ENCODE measurements around the gene SORCS1. TPM values are rescaled to one million over a fixed set of nuclear protein-coding genes. Genes with fewer than 3 reads are reported as not detected.

The SORCS1 gene
- total and polyA plus RNA-seq, 2 of the 13 experiments (the other 11 are each of a cell fraction or from before 2014, with no cell fraction given) = not detected

DNA sequence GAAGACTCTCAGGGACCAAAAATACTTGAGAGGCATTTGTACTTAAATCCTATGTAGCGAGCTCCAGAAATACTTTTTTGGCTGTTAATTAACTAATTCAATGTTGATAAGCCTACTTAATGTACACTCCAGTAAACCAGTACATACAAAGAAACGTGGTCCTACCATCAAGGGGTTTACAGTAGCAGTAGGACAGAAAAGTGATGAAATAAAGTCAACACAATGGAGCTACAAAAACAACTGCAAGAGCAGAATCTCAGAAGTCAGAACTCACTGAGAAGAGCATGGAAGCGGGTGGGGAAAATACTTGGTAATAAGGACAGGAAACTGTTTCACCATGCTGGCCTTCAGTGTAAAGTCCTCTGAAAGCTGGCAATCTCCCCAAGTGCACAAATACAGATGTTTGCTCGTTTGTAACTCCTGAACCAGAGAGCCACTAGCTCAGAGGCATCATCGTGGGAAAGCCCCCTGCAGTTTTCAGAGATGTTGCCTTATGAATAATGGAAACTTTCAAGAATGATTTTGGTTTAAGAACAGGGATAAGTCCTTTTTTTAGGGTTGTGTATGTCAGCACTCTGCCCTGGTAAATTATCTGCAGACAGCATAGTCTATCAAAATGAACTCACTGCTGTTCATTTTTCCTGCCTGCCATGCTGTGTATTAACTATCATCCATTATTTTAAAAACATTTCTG is 233.2 kb downstream of the SORCS1 start:
- FAIRE-seq (peak; percentile 65), DNase-seq (ENCODE audit: low spot score) (peak; percentile 48), ATAC-seq (peak; percentile 98)
- Histone ChIP-seq H3K9ac (ENCODE audit: insufficient read depth, low read depth, low read length) (no peak overlapping the region), H3K27me3 (ENCODE audit: control insufficient read depth in 1 of 2, insufficient read depth in 2 of 2, low read length in 2 of 2) (no peaks in the 10 kb centered on the region), H2AFZ (ENCODE audit: low read length) (no peak overlapping the region), H3K27ac (ENCODE audit: extremely low read length, insufficient read depth, low read length) (peak overlapping the region; percentile 58), H3K4me2 (ENCODE audit: low read depth, low read length) (no peak overlapping the region), H3K9me3 (ENCODE audit: low read length) (peaks cover 28% of the 10 kb centered on the region), H3K36me3 (replicated peaks in 1 of 2; ENCODE audit: control insufficient read depth in 1 of 2, insufficient read depth in 2 of 2, low read length in 2 of 2) (no peaks in the 10 kb centered on the region), H3K79me2 (ENCODE audit: insufficient read depth, low read length) (no peaks in the 10 kb centered on the region), H3K4me1 (ENCODE audit: insufficient read depth, low read length) (peaks cover 14% of the 10 kb centered on the region), H4K20me1 (ENCODE audit: insufficient read depth, low read length) (no peaks in the 10 kb centered on the region), H3K4me3 (replicated peaks in 1 of 3; ENCODE audit: insufficient read depth in 1 of 3, low read depth in 2 of 3, low read length in 3 of 3) (no peak overlapping the region)
- ChIA-PET CTCF (ENCODE audit: low intra/inter-chr PET ratio, low total read pairs) (no interaction called here), POLR2A (no interaction called here)
- no TSS peak for BruUV-seq (replicated peaks)
- in situ Hi-C loops (cut with HindIII; ENCODE audit: extremely low pct_ligation_motif_present, low pct_unique_long_range_greater_than_20kb) = no loop called here
- WGBS (ENCODE audit: low lambda C conversion rate) = 1% methylated on average over 5 of the region's 5 CpGs
- intact Hi-C loops (cut with micrococcal nuclease; ENCODE audit: unreplicated experiment) = no loop called here
- TF ChIP-seq JUN (CRISPR knock-in tag; IDR thresholded peaks at IDR 0.05) = no peak
- TF ChIP-seq ZNF264 (CRISPR knock-in tag; IDR thresholded peaks at IDR 0.05) = no peak
- TF ChIP-seq ZNF33A (CRISPR knock-in tag; IDR thresholded peaks at IDR 0.05; ENCODE audit: borderline replicate concordance) = no peak
- TF ChIP-seq CHCHD3 (CRISPR knock-in tag; IDR thresholded peaks at IDR 0.05) = no peak
- TF ChIP-seq RELA (CRISPR knock-in tag; IDR thresholded peaks at IDR 0.05) = no peak
- no peak for TF ChIP-seq HNRNPL (IDR thresholded peaks at IDR 0.05; ENCODE audit: low read depth, low read length)
- no peak for TF ChIP-seq ZNF609 (CRISPR knock-in tag; IDR thresholded peaks at IDR 0.05; ENCODE audit: borderline replicate concordance)
- no peak for TF ChIP-seq ZNF850 (CRISPR knock-in tag; conservative IDR thresholded peaks at IDR 0.05)
- TF ChIP-seq, protein P1, sequence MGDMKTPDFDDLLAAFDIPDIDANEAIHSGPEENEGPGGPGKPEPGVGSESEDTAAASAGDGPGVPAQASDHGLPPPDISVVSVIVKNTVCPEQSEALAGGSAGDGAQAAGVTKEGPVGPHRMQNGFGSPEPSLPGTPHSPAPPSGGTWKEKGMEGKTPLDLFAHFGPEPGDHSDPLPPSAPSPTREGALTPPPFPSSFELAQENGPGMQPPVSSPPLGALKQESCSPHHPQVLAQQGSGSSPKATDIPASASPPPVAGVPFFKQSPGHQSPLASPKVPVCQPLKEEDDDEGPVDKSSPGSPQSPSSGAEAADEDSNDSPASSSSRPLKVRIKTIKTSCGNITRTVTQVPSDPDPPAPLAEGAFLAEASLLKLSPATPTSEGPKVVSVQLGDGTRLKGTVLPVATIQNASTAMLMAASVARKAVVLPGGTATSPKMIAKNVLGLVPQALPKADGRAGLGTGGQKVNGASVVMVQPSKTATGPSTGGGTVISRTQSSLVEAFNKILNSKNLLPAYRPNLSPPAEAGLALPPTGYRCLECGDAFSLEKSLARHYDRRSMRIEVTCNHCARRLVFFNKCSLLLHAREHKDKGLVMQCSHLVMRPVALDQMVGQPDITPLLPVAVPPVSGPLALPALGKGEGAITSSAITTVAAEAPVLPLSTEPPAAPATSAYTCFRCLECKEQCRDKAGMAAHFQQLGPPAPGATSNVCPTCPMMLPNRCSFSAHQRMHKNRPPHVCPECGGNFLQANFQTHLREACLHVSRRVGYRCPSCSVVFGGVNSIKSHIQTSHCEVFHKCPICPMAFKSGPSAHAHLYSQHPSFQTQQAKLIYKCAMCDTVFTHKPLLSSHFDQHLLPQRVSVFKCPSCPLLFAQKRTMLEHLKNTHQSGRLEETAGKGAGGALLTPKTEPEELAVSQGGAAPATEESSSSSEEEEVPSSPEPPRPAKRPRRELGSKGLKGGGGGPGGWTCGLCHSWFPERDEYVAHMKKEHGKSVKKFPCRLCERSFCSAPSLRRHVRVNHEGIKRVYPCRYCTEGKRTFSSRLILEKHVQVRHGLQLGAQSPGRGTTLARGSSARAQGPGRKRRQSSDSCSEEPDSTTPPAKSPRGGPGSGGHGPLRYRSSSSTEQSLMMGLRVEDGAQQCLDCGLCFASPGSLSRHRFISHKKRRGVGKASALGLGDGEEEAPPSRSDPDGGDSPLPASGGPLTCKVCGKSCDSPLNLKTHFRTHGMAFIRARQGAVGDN (CRISPR knock-in tag; IDR thresholded peaks at IDR 0.05) = no peak
- no peak for TF ChIP-seq AHR (CRISPR knock-in tag; IDR thresholded peaks at IDR 0.05)
- no peak for TF ChIP-seq ZNF788 (CRISPR knock-in tag; IDR thresholded peaks at IDR 0.05; ENCODE audit: borderline replicate concordance)
- TF ChIP-seq CEBPZ (IDR thresholded peaks at IDR 0.05; ENCODE audit: low read length) = no peak

Measured in HepG2 (cell line).